ENCODE results near the gene NEK6.

GRCh38 chr9:124277420-124277819, 19.7 kb downstream of the NEK6 start:
- TF ChIP-seq CTCF (IDR thresholded peaks at IDR 0.05; ENCODE audit: insufficient read depth, low read length): no peak
- TF ChIP-seq SPI1 (IDR thresholded peaks at IDR 0.05; ENCODE audit: borderline replicate concordance, low read depth): no peak
- no peak for TF ChIP-seq REST (IDR thresholded peaks at IDR 0.05; ENCODE audit: insufficient replicate concordance, low read depth)
- no peak for TF ChIP-seq POLR2AphosphoS5 (IDR thresholded peaks at IDR 0.05; ENCODE audit: low read depth)
